DND-41 (cell line): Measurements from ENCODE around the gene MBP.

Experiments
- CTCF ChIP-seq: IDR thresholded peaks from 2 replicates; pipeline ENCODE4 v1.5.1; 2012; ENCODE audit warnings: borderline replicate concordance, low read length, moderate library complexity, mild to moderate bottlenecking; ENCODE audit not compliant: poor library complexity, severe bottlenecking; ENCODE audit errors: extremely low read depth
- EZH2 ChIP-seq: IDR thresholded peaks from 3 replicates; pipeline ENCODE4 v1.6.1; 2012; ENCODE audit warnings: borderline replicate concordance, low read depth, mild to moderate bottlenecking, moderate library complexity, low read length, inconsistent platforms; ENCODE audit not compliant: severe bottlenecking

GRCh38 chr18:77039196-77040130 is 93.1 kb downstream of the MBP start:
- TF ChIP-seq CTCF: no peak
- no peak for TF ChIP-seq EZH2
